Measurements from ENCODE around the gene ORM2.
"Not testable (repeated sequence)": the region's sequence is repeated elsewhere in the genome, so short reads cannot be mapped to it uniquely, and the experiment has no call there.

Gene ORM2

DNA sequence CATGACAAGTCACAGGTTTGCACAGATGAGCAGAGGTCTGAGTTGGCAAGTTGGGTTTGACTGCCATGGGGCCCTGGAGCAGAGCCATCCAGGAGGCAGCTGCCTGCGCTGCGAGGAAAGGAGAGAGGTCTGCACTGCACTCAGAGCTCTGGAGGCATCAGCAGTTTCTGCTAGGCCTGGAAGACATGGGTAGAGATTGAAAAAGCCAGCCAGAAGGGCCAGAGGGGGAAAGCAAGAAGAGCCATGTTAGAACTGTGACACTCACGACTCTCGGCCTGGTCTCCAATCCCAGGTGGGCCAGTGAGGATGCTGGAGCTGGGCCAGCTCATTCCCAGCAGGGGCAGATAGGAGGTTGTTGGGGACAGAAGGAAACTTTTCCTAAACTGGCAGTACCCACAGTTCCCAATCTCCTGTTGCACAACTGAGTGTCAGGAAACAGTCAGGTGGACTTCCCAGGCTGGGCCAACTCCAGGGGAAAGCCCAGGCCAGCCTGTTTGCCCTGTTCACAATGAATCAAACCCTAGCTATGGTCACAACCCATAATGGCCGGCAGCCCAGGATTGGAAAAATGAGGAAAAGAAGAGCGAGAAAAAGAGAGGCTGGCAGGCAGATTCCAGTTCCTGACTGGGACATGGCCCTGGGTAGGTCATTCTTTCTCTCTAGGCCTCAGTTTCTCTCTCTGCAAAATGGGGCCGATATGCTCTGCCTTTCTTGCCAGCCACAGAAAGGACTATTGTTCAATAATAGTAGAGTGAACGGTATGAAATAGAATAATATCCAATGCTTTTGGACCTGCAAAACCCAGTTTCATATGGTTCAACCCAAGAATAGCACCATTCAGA lies 14.6 kb upstream of the ORM2 start:
- DNase-seq (ENCODE audit: low spot score) = no peak

DNA sequence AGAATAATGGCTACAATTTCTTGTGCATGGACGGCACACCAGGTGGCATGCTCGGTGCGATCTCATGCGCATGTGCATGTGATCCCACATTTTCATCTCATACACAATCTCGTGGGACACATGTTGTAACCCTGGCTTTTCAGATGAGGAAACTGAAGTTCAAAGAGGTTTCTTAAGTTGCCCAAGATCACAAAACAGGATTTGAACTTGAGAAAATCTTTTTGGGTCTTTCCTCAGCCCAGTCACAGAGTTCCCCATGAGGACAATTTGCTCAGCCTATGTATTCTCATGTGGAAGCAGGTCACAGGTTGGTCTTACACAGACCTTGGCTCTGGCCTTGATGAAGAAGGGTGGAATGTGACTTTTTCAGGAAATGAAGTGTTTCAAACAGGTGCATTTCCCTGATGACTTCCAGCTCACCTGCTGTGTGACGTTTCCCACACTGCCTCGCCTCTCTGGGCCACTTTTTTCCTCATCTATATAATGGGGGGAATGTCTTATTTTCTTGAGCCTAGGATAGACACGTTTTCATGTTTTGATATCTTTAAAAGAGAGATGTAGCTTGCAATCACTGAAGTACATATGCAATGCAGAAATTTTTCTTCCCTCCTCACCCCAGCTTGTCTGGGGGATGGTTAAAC lies 13.8 kb upstream of the ORM2 start:
- no peak for DNase-seq (ENCODE audit: low spot score)

DNA sequence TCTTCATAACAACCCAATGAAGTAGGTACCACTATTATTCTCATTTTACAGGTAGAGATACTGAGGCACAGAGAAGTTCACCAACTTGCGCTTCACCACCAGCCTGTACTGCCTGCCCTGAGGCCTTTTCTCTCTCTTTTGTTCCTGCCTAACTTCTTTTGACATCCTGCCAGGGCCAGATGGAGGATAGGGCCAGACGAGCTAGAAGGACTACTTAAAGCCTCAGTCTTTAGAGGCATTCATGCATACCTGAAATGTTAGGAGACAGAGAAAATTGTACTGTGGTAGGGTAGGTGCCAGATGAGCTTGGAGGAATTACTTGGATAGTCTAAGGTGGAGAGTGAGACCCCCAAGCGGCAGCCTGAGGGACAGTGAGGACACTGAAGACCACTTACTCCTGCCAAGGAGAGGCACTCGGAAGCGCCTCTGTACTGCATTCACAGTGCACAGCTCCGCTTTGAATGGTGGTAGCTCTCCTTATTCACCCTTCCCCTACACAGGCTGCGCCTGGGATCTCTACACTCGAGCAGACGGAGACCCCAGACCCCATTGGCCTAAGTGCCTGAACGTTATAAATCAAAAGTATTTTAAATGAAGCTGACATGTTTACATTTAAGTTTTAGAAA lies 13.0 kb upstream of the ORM2 start:
- no peak for DNase-seq (ENCODE audit: low spot score)

DNA sequence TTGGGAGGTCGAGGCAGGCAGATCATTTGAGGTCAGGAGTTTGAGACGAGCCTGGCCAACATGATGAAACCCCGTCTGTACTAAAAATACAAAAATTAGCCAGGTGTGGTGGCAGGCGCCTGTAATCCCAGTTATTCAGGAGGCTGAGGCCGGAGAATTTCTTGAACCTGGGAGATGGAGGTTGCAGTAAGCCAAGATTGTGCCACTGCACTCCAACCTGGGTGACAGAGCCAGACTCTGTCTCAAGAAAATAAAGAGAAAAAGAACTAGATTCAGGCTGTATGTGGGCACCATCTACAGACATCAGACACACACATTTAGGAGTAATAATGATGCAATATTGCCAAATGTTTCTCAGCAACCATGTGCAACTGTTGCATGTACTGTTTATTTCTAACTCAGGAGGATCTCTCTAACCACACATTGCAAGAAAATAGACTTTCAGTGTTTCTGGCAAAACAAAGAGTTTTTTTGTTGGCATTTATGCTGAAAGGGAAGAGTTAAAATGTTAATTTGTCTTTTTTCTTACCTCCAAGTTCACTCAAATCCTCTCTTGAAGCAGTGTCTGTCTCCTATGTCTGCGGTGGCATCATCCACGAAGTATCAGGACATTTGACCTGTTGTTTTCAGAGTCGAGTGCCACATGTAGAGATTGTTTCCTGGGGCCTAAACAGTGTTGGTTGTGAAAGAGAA lies 11.9 kb upstream of the ORM2 start:
- no peak for DNase-seq (ENCODE audit: low spot score)

DNA sequence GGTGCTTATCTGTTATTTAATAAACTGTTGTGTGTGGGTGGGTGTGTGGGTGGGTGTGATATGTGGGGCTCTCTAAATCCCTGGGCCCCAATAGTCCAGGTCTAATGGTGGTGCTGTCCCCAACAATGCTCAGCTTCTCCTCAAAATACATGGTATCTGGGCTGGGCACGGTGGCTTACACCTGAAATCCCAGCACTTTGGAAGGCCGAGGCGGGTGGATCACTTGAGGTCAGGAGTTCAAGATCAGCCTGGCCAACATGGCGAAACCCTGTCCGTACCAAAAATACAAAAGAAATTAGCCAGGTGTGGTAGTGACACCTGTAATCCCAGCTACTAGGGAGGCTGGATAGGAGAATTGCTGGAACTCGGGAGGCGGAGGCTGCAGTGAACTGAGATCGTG lies 11.3 kb upstream of the ORM2 start:
- DNase-seq (ENCODE audit: low spot score) = no peak

DNA sequence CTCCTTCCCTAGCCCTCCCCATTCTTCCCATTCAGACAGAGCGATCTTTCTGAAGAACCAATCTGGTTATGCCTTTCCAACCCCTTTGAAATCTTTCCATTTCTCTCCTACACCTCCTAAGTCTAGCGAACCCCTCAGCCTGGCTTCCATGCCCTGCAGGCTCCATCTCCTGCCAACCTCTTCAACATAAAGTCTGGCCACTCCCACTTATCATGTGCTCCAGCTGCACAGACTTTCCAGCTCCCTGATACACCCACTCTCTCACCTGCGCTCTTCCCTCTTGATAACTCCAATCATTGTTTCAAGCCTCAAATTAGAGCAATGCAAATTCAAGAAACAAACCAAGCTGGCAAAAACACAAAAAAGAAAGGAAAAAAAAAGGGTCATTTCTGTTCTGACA lies 10.5 kb upstream of the ORM2 start:
- DNase-seq (ENCODE audit: low spot score) = no peak

DNA sequence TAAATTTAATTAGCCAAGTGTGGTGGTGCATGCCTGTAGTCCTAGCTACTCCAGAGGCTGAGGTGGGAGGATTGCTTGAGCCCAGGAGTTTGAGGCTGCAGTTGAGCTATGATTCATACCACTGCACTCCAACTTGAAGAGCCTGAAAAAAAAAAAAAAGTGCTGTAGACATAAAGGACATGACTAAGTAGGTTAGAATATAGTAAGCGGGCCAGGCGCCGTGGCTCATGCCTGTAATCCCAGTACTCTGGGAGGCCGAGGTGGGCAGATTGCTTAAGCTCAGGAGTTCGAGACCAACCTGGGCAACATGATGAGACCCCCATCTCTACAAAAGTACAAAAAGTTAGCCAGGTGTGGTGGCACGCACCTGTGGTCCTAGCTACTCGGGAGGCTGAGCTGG lies 9.0 kb upstream of the ORM2 start:
- not testable (repeated sequence) for DNase-seq (ENCODE audit: low spot score)

DNA sequence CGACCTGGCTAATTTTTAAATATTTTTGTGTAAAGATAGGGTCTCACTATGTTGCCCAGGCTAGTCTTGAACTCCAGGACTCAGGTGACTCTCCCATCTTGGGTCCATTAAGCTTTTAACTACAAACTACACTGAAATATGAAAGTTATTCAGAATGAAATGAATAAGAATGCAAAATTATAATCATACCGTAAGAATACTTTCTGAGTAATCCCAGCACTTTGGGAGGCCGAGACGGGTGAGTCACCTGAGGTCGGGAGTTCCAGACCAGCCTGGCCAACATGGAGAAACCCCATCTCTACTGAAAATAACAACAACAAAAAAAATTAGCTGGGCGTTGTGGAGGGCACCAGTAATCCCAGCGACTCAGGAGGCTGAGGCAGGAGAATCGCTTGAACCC lies 7.9 kb upstream of the ORM2 start:
- no peak for DNase-seq (ENCODE audit: low spot score)

DNA sequence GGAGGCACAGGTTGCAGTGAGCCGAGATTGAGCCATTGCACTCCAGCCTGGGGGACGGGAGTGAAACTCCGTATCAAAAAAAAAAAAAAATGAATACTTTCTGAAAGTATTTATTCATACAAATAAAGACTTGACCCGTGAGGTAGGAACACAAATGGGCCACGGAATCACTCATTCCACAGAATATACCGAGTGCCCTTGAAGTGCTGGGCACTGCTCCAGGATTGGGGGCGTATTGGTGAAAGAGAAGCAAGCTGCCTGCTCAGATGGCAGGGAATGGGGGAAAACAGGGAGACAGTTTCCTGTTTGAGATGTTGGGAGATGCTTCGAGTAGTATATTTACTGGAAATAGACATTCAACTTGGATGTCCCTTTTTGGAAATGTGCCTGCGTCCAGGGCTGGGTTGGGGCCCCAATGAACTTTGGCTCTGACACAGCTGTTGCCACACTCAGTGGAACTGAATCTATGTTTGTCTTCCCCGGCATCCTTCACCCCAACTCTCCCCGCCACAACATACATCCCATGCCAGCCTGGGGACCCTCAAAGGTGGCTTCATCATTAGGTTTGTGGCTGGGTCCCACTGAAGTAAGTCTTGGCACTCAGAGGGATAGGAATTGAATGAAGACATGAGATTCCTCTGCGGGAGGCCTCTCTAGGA lies 7.4 kb upstream of the ORM2 start:
- DNase-seq (ENCODE audit: low spot score) = not testable (repeated sequence)

DNA sequence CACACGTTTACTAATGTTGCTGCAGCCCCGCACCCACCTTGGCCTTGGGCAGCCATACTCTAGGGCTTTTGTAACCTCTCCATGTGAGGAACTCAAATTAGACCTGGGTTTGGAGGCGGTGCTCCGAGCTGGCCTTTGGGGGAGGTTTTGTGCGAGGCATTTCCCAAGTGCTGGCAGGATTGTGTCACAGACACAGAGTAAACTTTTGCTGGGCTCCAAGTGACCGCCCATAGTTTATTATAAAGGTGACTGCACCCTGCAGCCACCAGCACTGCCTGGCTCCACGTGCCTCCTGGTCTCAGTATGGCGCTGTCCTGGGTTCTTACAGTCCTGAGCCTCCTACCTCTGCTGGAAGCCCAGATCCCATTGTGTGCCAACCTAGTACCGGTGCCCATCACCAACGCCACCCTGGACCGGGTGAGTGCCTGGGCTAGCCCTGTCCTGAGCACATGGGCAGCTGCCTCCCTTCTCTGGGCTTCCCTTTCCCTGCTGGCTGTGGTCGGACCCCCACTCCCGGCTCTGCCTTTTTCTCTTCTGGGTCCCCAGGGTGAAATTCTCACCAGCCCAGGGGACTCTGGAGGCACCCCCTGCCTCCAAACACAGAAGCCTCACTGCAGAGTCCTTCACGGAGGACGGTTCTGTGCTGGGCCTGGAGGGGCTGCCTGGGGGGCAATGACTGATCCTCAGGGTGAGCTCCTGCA lies 6.7 kb upstream of the ORM2 start, which contains the start of gene ORM1:
TSS of gene ORM1 (plus strand) at position 268 of the 701 bp plus-strand sequence. CDS start at position 304, 36 bp downstream.
- not testable (repeated sequence) for DNase-seq (ENCODE audit: low spot score)

DNA sequence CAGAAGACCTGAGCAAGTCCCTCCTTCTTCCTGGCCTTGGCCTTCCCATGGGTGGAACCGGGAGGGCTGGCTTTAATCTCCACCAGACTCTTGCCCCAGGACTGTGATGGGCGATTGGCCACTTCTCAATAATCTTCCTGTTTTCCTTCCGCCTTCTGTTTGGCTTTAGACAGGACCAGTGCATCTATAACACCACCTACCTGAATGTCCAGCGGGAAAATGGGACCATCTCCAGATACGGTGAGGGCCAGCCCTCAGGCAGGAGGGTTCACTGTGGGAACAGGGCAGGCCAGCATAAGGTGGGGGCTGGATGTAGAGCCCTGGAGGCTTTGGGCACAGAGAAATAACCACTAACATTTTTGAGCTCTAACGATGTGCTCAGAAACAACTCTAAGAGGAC lies 5.8 kb upstream of the ORM2 start:
- DNase-seq (ENCODE audit: low spot score) = not testable (repeated sequence)

DNA sequence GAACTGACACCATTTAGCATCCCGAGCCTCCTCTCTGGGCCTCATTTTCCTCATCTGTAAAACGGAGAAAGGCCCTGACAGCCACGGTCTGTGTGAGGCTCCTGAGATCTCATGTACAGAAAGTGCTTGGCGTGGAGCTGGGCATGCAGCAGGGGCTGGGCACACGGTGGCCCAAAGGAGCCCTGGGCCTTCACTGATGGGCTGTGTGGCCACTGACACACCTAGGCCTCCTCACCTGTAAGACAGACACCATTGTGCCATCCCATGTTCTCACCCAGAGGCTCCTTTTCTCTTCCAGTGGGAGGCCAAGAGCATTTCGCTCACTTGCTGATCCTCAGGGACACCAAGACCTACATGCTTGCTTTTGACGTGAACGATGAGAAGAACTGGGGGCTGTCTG lies 5.2 kb upstream of the ORM2 start:
- DNase-seq (ENCODE audit: low spot score) = no peak

DNA sequence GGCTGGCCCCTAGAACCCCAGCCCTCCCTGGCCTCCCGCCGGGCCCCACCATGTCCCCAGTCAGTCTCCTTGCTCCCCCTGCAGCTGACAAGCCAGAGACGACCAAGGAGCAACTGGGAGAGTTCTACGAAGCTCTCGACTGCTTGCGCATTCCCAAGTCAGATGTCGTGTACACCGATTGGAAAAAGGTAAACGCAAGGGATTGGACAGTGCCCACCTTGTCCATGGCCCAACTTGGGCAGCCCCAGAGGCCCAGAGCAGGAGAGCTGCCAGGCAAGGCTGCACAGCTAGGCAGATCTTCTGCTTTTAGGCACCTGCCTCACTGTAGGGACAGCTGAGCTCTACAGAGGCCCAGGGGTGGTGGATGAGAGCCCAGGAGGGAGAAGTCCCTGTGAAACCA lies 4.7 kb upstream of the ORM2 start:
- DNase-seq (ENCODE audit: low spot score) = not testable (repeated sequence)

DNA sequence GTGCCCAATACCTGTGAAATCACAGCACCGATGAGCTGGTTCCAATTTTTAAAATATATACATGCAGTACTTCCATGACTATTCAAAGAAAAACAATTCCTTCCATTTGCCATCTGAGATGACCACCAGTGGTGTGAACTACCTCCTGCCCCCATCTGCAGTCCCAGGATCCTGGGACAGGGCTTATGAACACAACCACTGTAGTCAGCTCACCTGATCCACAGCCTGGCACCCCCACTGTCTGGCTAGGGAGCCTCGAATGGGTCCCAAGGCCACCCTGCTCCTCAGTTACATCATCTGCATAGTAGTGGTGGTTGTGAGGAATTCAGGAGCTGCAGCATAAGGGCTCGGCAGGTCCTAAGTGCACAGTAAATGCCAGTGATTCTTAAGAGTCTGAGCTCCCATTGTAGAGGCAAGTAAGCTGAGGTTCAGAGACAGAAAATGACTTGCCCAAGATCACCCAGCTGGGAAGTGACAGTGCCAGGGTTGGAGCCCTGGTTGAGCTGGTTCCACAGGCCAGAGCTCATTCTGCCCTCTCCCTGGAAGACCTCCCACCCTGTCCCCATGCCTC lies 3.9 kb upstream of the ORM2 start:
- not testable (repeated sequence) for DNase-seq (ENCODE audit: low spot score)

DNA sequence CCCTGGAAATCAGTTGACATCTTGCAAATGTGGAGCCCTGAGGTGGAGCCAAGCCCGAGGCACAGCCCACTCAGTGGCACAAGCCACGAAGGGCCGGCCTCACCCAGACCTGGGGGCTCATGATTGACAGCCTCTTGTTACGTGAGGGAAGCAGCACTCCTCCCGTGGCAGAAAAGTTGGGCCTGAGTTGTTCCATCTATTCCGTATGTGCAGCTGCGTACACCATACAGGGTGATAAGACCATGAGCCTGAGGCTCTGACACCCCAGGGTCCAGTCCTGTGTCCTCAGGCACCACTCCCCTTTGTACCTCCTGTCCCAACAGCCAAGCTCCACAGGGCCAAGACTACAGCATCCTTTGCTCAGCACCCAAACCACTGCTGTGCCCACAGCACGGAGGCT lies 1.9 kb upstream of the ORM2 start:
- DNase-seq (ENCODE audit: low spot score) = no peak

DNA sequence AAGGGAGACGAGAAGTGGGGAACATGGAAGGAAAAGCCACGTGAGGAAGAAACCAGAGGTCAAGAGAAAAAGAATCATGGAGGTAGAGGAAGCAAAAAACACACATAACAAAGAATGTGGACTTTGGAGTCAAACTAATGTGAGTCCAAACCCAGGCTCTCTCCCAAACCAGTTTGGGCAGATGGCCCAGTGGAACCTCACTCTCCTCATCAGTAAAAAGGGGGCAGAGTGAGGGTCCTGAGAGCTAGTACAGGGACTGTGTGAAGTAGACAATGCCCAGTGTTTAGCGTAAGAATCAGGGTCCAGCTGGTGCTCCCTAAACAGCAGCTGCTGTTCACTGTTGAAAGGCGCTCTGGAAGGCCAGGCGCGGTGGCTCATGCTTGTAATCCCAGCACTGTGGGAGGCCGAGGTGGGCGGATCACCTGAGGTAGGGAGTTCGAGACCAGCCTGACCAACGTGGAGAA lies 1.3 kb upstream of the ORM2 start:
- not testable (repeated sequence) for DNase-seq (ENCODE audit: low spot score)

DNA sequence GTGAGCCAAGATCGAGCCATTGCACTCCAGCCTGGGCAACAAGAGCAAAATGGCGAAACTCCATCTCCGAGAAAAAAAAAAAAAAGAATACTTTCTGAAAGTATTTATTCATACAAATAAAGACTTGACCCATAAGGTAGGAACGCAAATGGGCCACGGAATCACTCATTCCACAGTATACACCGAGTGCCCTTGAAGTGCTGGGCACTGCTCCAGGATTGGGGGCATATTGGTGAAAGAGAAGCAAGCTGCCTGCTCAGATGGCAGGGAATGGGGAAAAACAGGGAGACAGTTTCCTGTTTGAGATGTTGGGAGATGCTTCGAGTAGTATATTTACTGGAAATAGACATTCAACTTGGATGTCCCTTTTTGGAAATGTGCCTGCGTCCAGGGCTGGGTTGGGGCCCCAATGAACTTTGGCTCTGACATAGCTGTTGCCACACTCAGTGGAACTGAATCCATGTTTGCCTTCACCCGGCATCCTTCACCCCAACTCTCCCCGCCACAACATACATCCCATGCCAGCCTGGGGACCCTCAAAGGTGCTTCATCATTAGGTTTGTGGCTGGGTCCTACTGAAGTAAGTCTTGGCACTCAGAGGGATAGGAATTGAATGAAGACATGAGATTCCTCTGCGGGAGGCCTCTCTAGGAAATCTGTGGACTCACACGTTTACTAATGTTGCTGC lies 588 bp upstream of the ORM2 start:
- DNase-seq (ENCODE audit: low spot score) = not testable (repeated sequence)

DNA sequence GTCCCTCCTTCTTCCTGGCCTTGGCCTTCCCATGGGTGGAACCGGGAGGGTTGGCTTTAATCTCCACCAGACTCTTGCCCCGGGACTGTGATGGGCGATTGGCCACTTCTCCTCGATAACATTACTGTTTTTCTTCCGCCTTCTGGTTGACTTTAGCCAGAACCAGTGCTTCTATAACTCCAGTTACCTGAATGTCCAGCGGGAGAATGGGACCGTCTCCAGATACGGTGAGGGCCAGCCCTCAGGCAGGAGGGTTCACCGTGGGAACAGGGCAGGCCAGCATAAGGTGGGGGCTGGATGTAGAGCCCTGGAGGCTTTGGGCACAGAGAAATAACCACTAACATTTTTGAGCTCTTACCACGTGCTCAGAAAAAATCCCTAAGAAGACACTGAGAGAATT lies 967 bp downstream of the ORM2 start:
- DNase-seq (ENCODE audit: low spot score) = no peak

DNA sequence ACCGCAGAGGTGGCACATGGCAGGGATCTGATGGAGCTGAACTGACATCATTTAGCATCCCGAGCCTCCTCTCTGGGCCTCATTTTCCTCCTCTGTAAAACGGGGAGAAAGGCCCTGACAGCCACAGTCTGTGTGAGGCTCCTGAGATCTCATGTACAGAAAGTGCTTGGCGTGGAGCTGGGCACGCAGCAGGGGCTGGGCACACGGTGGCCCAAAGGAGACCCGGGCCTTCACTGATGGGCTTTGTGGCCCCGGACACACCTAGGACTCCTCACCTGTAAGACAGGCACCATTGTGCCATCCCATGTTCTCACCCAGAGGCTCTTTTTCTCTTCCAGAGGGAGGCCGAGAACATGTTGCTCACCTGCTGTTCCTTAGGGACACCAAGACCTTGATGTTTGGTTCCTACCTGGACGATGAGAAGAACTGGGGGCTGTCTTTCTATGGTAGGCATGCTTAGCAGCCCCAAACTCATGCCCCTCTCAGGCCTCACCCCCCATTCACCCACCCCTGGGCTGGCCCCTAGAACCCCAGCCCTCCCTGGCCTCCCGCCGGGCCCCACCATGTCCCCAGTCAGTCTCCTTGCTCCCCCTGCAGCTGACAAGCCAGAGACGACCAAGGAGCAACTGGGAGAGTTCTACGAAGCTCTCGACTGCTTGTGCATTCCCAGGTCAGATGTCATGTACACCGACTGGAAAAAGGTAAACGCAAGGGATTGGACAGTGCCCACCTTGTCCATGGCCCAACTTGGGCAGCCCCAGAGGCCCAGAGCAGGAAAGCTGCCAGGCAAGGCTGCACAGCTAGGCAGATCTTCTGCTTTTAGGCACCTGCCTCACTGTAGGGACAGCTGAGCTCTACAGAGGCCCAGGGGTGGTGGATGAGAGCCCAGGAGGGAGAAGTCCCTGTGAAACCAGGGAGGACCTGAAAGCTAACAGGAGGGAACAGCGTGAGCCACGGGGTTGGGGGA lies 1.8 kb downstream of the ORM2 start:
- DNase-seq (ENCODE audit: low spot score) = not testable (repeated sequence)
